SKM-1 treated with dmso at 0.1 percent for 144 hours (cell line): ENCODE measurements around the gene RALY.
A peak's percentile ranks its signal among the peaks of the same experiment; 100 is the strongest.

Source experiments
- DNase-seq: peaks from one replicate; lab custom pipeline; 2025; ENCODE audit not compliant: unreplicated experiment; lab: John Stamatoyannopoulos, UW

Gene RALY

GRCh38 chr20:33985830-33986229 is 7.9 kb upstream of the RALY start:
- DNase-seq, result no peak

GRCh38 chr20:33986560-33987216 is 7.0 kb upstream of the RALY start:
- no peak for DNase-seq

GRCh38 chr20:33990075-33990474 is 3.6 kb upstream of the RALY start:
- DNase-seq, result no peak

- no peak for DNase-seq
These were observed 2.2 kb upstream of the RALY start for GRCh38 chr20:33991502-33991901.

GRCh38 chr20:33992145-33992922 is 1.4 kb upstream of the RALY start:
- DNase-seq, result no peak

- DNase-seq, result peak; percentile 96
These were observed 662 bp upstream of the RALY start for GRCh38 chr20:33992923-33993575.

GRCh38 chr20:33994222-33994913 is 657 bp downstream of the RALY start:
- peak; percentile 60 for DNase-seq

- peak; percentile 46 for DNase-seq
These were observed 1.5 kb downstream of the RALY start for GRCh38 chr20:33995053-33995831.

GRCh38 chr20:33999025-33999649 is 5.4 kb downstream of the RALY start:
- no peak for DNase-seq

- DNase-seq, result no peak
These were observed 7.7 kb downstream of the RALY start for GRCh38 chr20:34001378-34001777.

- DNase-seq, result no peak
These were observed 10.5 kb downstream of the RALY start for GRCh38 chr20:34004227-34004626.

- DNase-seq, result no peak
These were observed 11.2 kb downstream of the RALY start for GRCh38 chr20:34004790-34005457.

- DNase-seq, result no peak
These were observed 12.9 kb downstream of the RALY start for GRCh38 chr20:34006619-34007018.

GRCh38 chr20:34008477-34008876 is 14.8 kb downstream of the RALY start:
- DNase-seq, result no peak

GRCh38 chr20:34010405-34010931 is 16.8 kb downstream of the RALY start:
- DNase-seq, result peak; percentile 6

- no peak for DNase-seq
These were observed 17.6 kb downstream of the RALY start for GRCh38 chr20:34011275-34011674.

- no peak for DNase-seq
These were observed 18.6 kb downstream of the RALY start for GRCh38 chr20:34012330-34012729.

GRCh38 chr20:34012735-34013134 is 19.0 kb downstream of the RALY start:
- no peak for DNase-seq

- DNase-seq, result no peak
These were observed 19.8 kb downstream of the RALY start for GRCh38 chr20:34013554-34013953.
